DMS153 treated with DMSO at 0.1 percent for 48 hours (cell line): ENCODE results near the gene ZNF592.

Experiments
- DNase-seq: peaks from one replicate; lab custom pipeline; 2025; ENCODE audit not compliant: unreplicated experiment; lab: John Stamatoyannopoulos, UW

The ZNF592 gene

DNA sequence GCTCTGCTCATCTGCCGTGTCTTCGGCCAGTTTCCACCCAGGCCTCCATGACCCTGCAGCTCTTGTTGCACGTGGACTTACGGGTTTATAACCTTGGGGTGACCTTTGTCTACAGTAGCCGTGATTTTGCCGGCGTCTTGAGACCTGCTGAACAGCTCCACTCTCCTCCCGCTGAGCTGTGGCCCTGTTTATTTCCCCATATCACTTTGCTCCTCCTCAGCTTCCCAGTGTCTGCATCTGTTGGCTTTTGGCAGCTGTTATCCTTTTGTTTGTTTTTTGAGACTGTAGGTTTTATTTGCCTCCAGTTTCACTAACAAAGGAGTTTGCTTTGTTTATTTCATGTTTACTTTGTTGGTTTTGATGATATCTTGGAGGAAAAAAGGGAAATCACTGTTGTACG is 106.7 kb downstream of the ZNF592 start:
- DNase-seq, result no peak

DNA sequence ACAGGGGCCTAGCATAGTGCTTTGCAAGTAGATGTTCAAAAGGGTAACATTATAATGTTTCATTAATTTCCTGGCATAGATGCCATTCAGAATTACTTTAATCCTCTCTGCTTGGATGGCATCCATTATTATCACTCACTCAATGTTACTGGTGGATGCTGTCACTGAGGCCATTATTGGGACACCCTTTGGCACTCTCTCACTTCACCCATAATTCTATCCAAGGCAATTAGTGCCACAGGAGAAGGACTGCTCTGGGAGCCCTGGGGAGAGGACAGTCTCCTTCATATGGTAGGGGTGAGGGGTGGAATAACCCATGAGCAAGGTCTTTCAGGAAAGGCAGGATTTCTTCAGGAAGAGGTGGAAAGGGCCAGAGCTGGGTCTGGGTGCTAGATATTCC is 107.4 kb downstream of the ZNF592 start:
- no peak for DNase-seq
